ENCODE results near the gene ZP4. TPM values are rescaled to one million over a fixed set of nuclear protein-coding genes. Genes with fewer than 3 reads are reported as not detected.

ZP4 gene
- total RNA-seq, 4 donors from 2014 or later = not detected

- no peak for DNase-seq
- intact Hi-C loops (cut with DNase I; ENCODE audit: low total_unique reads) (no loop called here), in situ Hi-C loops (cut with MboI; ENCODE audit: low pct_ligation_motif_present in 1 of 4, low pct_unique_long_range_greater_than_20kb in 1 of 4, low sequenced_read_pairs in 3 of 4) (no loop called here)
- Histone ChIP-seq H3K9me3 (no peaks in the 10 kb centered on the region), H3K4me1 (no peaks in the 10 kb centered on the region), H3K4me3 (no peak overlapping the region), H3K27ac (no peak overlapping the region), H3K36me3 (no peaks in the 10 kb centered on the region), H3K27me3 (no peaks in the 10 kb centered on the region)
- no peak for TF ChIP-seq CTCF (IDR thresholded peaks at IDR 0.05)
- TF ChIP-seq POLR2AphosphoS5 (IDR thresholded peaks at IDR 0.05) = no peak
- TF ChIP-seq EP300 (IDR thresholded peaks at IDR 0.05; ENCODE audit: low read depth) = no peak
- no peak for TF ChIP-seq POLR2A (IDR thresholded peaks at IDR 0.05)
- 71 to 86% methylated on average over 2 of the region's 2 CpGs for WGBS, 2 donors (ENCODE audit: low coverage in 1 of 2)
Measured at GRCh38 chr1:237891266-237891665, 544 bp upstream of the ZP4 start.

DNA sequence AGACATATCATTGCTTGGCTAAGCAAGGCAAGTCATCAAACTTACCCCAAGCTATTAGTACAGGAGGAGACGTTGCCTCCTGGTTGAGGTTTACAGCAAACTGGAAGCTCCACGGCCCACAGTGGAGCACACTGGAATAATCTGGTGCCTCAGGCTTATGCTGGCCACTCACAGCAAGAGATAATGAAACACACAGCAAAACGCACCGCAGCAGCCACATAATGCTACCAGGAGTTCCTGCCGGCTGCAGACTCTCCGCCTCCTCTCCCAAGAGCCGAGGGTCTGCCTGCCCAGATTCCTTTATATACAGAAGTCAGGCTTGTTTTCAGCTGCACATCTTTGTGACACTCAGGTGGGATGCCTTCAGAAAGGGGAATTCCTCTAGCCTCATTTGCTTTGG is 306 bp downstream of the ZP4 start:
- Histone ChIP-seq H3K4me3 (no peak overlapping the region), H3K27me3 (no peaks in the 10 kb centered on the region), H3K27ac (no peak overlapping the region), H3K36me3 (no peaks in the 10 kb centered on the region), H3K4me1 (no peaks in the 10 kb centered on the region), H3K9me3 (no peaks in the 10 kb centered on the region)
- intact Hi-C loops (cut with DNase I; ENCODE audit: low total_unique reads) (no loop called here), in situ Hi-C loops (cut with MboI; ENCODE audit: low pct_ligation_motif_present in 1 of 4, low pct_unique_long_range_greater_than_20kb in 1 of 4, low sequenced_read_pairs in 3 of 4) (no loop called here)
- 84 to 100% methylated on average over 1 to 7 of the region's 7 CpGs for WGBS, 2 donors (ENCODE audit: low coverage in 1 of 2)
- TF ChIP-seq CTCF (IDR thresholded peaks at IDR 0.05) = no peak
- no peak for TF ChIP-seq POLR2AphosphoS5 (IDR thresholded peaks at IDR 0.05)
- no peak for TF ChIP-seq POLR2A (IDR thresholded peaks at IDR 0.05)
- TF ChIP-seq EP300 (IDR thresholded peaks at IDR 0.05; ENCODE audit: low read depth) = no peak
- DNase-seq = no peak

DNA sequence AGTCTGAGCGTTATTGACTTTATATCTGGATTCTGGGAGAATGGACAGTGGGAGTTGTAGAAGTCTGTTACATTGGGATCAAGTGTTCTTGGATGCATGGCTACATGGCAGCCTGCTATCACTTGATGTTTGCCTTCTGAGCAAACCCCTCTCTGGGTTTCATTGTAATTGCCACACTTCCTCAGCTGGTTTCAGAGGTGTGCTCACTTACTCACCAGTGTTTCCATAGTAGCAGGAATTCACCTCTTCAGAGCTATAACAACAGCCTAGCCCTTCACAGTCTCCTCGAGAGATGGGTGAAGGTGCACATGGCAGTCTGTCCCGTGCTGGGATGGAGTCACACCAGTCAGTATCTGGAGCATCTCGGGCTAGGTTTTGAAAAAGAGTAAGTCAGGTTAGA is 2.6 kb downstream of the ZP4 start:
- Histone ChIP-seq H3K36me3 (no peaks in the 10 kb centered on the region), H3K27me3 (no peaks in the 10 kb centered on the region), H3K4me1 (no peaks in the 10 kb centered on the region), H3K4me3 (no peak overlapping the region), H3K9me3 (no peaks in the 10 kb centered on the region), H3K27ac (no peak overlapping the region)
- no peak for TF ChIP-seq POLR2AphosphoS5 (IDR thresholded peaks at IDR 0.05)
- TF ChIP-seq EP300 (IDR thresholded peaks at IDR 0.05; ENCODE audit: low read depth) = no peak
- TF ChIP-seq POLR2A (IDR thresholded peaks at IDR 0.05) = no peak
- TF ChIP-seq CTCF (IDR thresholded peaks at IDR 0.05) = no peak
- in situ Hi-C loops (cut with MboI; ENCODE audit: low pct_ligation_motif_present in 1 of 4, low pct_unique_long_range_greater_than_20kb in 1 of 4, low sequenced_read_pairs in 3 of 4) = no loop called here
- WGBS, 2 donors (ENCODE audit: low coverage in 1 of 2) = 56 to 72% methylated on average over 2 to 4 of the region's 4 CpGs
- intact Hi-C loops (cut with DNase I; ENCODE audit: low total_unique reads) = no loop called here
- no peak for DNase-seq

GRCh38 chr1:237887542-237887941 is 3.2 kb downstream of the ZP4 start:
- in situ Hi-C loops (cut with MboI; ENCODE audit: low pct_ligation_motif_present in 1 of 4, low pct_unique_long_range_greater_than_20kb in 1 of 4, low sequenced_read_pairs in 3 of 4) (no loop called here), intact Hi-C loops (cut with DNase I; ENCODE audit: low total_unique reads) (no loop called here)
- no peak for DNase-seq
- TF ChIP-seq CTCF (IDR thresholded peaks at IDR 0.05) (no peak), POLR2AphosphoS5 (IDR thresholded peaks at IDR 0.05) (no peak), POLR2A (IDR thresholded peaks at IDR 0.05) (no peak), EP300 (IDR thresholded peaks at IDR 0.05; ENCODE audit: low read depth) (no peak)
- WGBS, 2 donors (ENCODE audit: low coverage in 1 of 2) = 93 to 100% methylated on average over 2 to 4 of the region's 4 CpGs
- Histone ChIP-seq H3K4me3 (no peak overlapping the region), H3K9me3 (no peaks in the 10 kb centered on the region), H3K4me1 (no peaks in the 10 kb centered on the region), H3K36me3 (no peaks in the 10 kb centered on the region), H3K27me3 (no peaks in the 10 kb centered on the region), H3K27ac (no peak overlapping the region)
